Stimulated activated CD4-positive, alpha-beta T cell treated with anti-CD3 and anti-CD28 coated beads, Interleukin-12 subunit alpha, Interleukin-12 subunit beta, amount 100 ng/mL, for 4 hours (primary cell): ENCODE results near the gene TRPC5OS.

Experiments
- DNase-seq: peaks from one replicate; pipeline ENCODE4 v3.0.0-alpha.2; 2020

The TRPC5OS gene

GRCh38 chrX:111875881-111876280 is at the start of gene TRPC5OS:
TRPC5OS (plus strand) TSS chrX:111876181; CDS start chrX:111901850, 25,669 bp downstream.
- no peak for DNase-seq

DNA sequence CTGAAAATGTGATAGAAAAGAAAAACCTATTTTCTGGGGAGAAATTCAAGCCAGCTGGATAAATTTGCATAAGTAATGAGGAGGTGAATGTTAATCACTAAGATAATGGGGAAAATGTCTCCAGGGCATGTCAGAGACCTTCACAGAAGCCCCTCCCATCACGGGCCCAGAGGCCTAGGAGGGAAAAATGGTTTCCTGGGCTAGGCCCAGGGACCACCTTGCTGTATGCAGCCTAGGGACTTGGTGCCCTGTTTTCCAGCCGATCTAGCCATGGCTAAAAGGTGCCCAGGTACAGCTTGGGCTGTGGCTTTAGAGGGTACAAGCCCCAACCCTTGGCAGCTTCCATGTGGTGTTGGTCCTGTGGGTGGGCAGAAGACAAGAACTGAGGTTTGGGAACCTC is 46.6 kb upstream of the TRPC5OS start:
- DNase-seq = no peak

DNA sequence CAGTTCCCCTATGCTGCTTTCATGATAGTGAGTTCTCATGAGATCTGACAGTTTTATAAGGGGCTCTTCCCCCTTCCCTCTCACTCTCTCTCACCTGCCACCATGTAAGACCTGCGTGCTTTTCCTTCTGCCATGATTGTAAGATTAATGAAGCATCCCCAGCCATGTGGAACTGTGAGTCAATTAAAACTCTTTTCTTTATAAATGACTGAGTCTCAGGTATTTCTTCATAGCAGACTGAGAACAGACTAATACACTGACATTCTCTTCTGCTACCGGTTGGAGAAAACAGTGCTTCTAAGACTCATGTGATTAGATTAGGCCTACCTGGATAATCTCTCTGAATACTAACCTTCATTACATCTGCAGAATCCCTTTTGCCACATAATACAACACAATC is 45.4 kb upstream of the TRPC5OS start:
- no peak for DNase-seq

DNA sequence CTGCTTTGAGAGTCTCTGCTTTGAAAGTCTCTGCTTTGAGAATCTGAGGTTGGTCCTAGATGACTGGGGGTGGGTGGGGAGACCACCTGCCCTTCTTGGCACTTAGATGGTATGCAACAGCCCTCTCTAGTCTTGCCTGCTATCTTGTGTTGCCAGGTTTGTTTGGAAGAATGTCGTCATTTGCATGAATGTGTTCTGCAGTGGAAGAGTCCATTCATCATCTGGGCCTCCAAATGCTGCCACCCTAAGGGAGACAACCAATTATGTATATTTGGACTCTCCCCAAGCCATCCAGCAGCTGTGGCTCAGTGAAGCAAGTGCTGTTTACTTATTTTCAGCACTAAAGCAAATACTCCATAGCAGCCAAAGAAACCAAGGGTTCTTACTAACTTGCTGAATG is 44.6 kb upstream of the TRPC5OS start:
- no peak for DNase-seq

GRCh38 chrX:111837197-111837596 is 38.8 kb upstream of the TRPC5OS start:
- DNase-seq = no peak

- no peak for DNase-seq
Measured at GRCh38 chrX:111847491-111848133, 28.4 kb upstream of the TRPC5OS start.

- DNase-seq = no peak
Measured at GRCh38 chrX:111848541-111848940, 27.4 kb upstream of the TRPC5OS start.

GRCh38 chrX:111850975-111851374 is 25.0 kb upstream of the TRPC5OS start:
- no peak for DNase-seq

DNA sequence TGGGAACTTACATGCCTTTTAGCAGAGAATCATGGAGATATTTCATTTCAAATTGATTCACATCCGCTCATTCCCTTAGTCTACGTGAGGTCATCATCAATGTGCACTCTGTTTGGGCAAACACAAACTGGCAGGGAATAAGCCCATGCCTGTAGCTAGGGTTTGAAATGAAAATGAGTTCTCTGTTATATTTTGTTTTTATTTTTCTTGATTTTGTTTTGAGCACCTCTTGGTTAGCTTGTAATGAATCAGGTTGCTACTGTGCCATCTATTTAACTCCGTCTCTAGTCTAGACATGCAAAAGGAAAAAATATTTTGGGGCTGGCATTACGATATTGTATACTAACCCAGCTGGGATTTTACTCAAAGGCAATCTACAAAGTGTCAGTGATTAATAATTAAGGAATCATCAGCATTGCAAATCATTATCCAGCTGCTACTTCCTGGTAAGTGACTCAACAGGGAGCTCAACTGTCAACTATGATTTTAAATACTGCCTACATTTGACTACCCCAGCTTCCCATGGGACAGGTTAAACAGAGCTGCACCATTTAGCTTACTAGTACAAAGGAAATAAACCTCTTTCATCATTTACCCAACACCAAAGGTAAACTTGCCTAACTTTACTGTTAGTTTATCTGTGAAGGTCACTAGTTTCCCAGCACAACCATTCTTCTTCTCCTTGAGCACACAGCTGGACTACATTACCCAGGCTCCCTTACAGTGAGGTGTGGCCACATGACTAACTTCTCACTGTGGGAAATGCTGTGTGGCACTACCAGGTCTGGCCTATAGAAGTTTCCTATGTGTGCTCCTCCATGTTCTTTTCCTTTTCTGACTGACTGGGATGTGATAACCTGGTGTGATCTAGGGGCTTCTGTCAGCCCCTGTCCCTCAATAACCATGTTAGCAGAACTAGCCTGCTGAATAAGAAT is 21.2 kb upstream of the TRPC5OS start:
- no peak for DNase-seq

GRCh38 chrX:111857534-111858060 is 18.4 kb upstream of the TRPC5OS start:
- DNase-seq = no peak

GRCh38 chrX:111861605-111862004 is 14.4 kb upstream of the TRPC5OS start:
- DNase-seq = no peak

- no peak for DNase-seq
Measured at GRCh38 chrX:111867236-111867635, 8.7 kb upstream of the TRPC5OS start.

- DNase-seq = no peak
Measured at GRCh38 chrX:111868726-111869638, 7.0 kb upstream of the TRPC5OS start.

DNA sequence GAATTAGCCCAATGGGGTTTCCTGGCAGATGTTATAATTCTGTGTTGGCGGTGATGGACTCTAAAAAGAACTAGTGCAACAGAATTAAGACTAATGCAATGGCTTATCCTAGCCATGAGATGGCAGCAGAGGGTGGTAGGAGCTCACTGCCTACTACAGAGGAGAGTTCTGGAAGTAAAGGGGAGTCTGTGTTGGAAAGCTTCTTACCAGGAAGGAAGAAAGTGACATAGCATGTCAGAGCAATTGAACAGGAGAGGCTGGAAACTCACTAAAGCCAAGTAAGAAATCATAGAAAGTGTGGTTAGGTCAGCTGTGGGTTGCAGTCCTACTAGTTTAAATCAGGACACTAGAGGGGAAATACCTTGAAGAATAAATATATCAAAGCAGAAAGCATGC is 6.3 kb upstream of the TRPC5OS start:
- DNase-seq = no peak

DNA sequence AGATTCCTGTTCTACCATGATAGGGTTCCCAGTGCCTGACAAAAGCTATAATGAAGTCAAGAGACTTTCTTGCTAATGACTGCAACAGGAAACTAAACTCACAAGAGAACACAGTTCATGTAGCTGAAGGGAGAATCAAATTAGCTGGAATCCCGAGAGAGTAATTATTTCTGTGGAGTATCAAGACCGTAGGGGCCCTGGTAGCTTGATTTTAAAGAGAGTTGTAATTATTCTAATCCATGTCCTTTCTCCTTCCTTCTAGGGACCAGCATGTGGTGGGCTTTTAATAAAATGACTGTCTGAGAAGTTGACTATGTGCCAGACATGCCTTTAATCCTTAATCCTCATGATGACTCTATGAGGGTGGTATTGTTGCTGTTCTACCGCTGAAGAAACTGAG is 1.7 kb upstream of the TRPC5OS start:
- no peak for DNase-seq

- no peak for DNase-seq
Measured at GRCh38 chrX:111876646-111877045, 665 bp downstream of the TRPC5OS start.

GRCh38 chrX:111877681-111878080 is 1.7 kb downstream of the TRPC5OS start:
- no peak for DNase-seq

DNA sequence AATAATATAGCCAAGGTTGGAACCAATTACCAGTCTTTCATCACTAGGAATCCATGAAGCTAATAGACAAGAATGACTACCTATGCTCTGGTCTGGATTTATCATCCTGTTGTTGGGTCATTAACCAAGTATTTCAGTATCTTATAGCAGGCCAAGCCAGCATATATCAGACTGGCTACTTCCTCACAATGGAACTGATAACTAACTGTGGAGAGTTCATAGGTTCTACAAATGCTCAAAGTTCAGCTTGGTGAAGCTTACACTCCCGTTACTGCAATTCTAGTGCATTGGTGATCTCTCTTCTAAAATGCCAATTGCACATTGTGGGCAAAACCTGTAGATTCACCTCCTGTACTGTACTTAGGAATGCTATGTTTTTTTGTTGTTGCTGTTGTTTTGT is 4.8 kb downstream of the TRPC5OS start:
- DNase-seq = no peak

DNA sequence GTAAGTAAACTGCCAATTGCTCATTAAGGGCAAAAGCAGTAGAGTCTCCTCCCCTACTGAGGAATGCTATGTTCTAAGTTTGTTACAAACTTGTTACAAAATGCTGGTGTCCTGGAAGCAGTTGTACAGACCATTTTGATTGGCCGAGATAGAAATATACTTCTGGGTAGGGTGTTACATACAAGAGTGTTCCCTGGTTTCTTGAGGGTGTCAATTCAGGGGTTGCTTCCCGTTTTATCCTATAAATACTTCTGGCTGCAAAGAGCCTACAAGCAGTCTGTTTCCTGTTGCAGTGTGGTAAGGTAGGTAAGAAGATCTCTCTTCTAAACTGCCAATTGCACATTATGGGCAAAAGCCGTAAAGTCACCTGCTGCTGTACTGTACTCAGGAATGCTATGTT is 5.7 kb downstream of the TRPC5OS start:
- no peak for DNase-seq

- DNase-seq = no peak
Measured at GRCh38 chrX:111886678-111887077, 10.7 kb downstream of the TRPC5OS start.

DNA sequence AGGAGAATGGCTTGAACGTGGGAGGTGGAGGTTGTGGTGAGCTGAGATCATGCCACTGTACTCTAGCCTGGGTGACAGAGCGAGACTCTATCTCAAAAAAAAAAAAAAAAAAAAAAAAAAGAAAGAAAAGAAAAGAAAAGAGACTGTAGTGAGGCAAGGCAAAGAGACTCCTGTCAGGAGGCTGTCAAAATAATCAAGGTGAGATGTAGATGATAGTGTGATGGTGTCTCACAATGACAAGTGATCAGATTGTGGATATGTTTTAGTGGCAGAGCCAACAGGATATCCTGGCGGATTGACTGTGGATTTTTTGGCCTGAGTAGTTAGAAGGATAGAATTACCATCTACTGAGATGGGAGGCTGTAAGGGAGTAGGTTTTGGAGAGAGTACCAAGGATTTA is 12.6 kb downstream of the TRPC5OS start:
- DNase-seq = no peak

DNA sequence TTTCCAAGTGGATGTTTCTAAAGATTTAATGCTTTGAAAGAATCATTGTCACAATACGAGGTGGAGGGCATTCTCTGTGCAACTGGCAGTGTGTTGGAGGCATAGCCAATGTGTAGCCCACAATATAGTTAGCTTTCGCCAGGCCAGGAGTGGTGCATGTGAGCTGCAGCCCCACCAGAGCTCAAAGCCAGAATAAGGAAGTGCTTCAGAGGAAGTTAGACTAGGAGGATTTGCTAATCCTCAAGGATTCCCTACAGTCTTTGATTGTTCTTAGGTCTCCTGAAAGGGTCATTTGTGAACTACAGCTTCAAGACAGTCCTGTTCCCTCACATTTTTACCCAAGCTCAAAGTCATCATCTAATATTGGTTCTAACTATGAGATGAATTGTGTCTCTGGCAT is 16.4 kb downstream of the TRPC5OS start:
- DNase-seq = no peak

DNA sequence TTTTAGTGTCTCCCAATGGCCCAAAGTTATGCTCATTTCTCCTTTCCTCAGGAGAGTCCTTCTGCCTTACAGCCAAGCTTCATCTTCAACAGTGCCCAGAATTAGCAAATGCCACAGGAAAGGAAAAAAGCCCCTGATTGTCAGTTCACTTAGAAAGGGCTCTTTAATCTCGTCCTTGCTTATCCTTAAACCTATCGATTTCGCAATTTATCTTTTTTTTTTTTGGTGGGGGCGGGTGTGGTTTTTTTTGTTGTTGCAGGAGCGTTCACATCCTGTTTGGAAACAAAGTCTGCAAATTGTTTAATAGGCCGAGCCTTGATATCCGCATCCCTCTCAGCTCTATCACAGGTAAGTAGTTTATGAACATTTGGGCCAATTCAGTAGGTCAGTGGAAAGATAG is 20.2 kb downstream of the TRPC5OS start:
- no peak for DNase-seq
